AG09309 (cell line): ENCODE measurements around the gene LATS2.

Source experiments
- DNase-seq: peaks from one replicate; pipeline ENCODE4 v3.0.0-alpha.2; 2010; ENCODE audit warnings: low read depth
- H3K4me3 ChIP-seq: 2 replicates; pipeline ENCODE4 v1.5.1; 2011; ENCODE audit warnings: mild to moderate bottlenecking, low read depth, low read length, moderate library complexity; ENCODE audit not compliant: control insufficient read depth
- CTCF ChIP-seq: IDR thresholded peaks from 2 replicates; pipeline ENCODE4 v1.5.1; 2011; ENCODE audit warnings: mild to moderate bottlenecking, low read depth, low read length, inconsistent platforms; ENCODE audit not compliant: insufficient read depth, control insufficient read depth; ENCODE audit errors: missing control alignments

The LATS2 gene

GRCh38 chr13:21061029-21061763 lies at the start of gene LATS2:
TSS of gene LATS2 (minus strand) at chr13:21061586. CDS start at chr13:21046026, 15,560 bp downstream.
- peak; percentile 82 for DNase-seq
- TF ChIP-seq CTCF, result peak; percentile 12
- peak within 1 kb of the TSS; percentile 71 for H3K4me3 ChIP-seq

GRCh38 chr13:21109168-21109567 lies 47.8 kb upstream of the LATS2 start:
- H3K4me3 ChIP-seq, result no peak overlapping the region
- TF ChIP-seq CTCF, result no peak
- DNase-seq, result no peak

- no peak overlapping the region for H3K4me3 ChIP-seq
- no peak for TF ChIP-seq CTCF
- DNase-seq, result peak; percentile 31
Measured at GRCh38 chr13:21106089-21106488, 44.7 kb upstream of the LATS2 start.

- TF ChIP-seq CTCF, result no peak
- H3K4me3 ChIP-seq, result no peak overlapping the region
- no peak for DNase-seq
Measured at GRCh38 chr13:21104199-21105019, 43.0 kb upstream of the LATS2 start.

GRCh38 chr13:21101865-21102576 lies 40.6 kb upstream of the LATS2 start:
- H3K4me3 ChIP-seq, result no peak overlapping the region
- DNase-seq, result no peak
- TF ChIP-seq CTCF, result no peak

GRCh38 chr13:21100994-21101757 lies 39.8 kb upstream of the LATS2 start:
- no peak for TF ChIP-seq CTCF
- H3K4me3 ChIP-seq, result no peak overlapping the region
- DNase-seq, result no peak
